GM15510 (cell line): Measurements from ENCODE around the gene OR51I1.

Experiments used
- POLR2A ChIP-seq: IDR thresholded peaks from 3 replicates; pipeline ENCODE4 v1.6.1; 2011; ENCODE audit warnings: borderline replicate concordance; ENCODE audit not compliant: insufficient read length; ENCODE audit errors: extremely low read depth

Gene OR51I1

DNA sequence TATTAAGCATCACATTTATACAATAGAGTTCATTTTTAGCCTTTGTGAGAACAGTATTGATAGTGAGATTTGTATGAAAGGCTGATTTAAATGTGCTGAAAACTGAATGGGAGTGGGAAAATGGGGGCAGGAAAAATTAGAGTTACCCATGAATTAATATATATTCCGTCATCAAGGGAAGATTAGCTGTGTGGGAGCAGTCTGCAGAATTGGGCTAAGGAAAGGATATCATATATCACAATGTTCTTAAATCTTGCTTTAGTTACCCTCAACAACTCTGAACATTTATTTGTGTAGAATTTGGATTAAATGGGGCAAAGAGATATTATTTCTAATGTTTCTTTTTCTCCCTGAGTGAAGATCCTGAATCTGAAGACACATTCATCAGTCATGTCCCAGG, 19.5 kb downstream of the OR51I1 start, which contains the start of gene OR51Q1:
Gene OR51Q1 (plus strand): TSS at position 301 of the 400 bp plus-strand sequence. CDS start 90 bp downstream, at position 391.
- TF ChIP-seq POLR2A: no peak

DNA sequence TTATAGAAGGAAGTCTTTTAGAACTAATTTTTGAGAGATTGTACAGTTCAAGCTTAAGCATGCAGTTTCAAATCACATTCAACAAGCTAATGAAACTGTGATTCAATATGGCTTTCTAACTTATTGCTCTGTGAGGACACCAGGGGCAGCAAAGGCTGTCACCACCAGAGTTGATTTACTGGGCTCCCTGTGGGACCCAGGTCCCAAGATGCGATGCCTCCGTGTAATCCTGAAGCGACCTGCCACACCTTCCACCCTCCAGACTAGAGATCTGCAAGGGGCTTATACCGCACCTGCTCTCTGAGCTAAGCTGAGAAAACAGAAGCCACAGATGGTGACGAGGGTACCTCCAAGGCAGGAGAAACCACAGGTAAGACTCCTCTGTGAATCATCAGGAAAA, 20.3 kb downstream of the OR51I1 start:
- TF ChIP-seq POLR2A: no peak

DNA sequence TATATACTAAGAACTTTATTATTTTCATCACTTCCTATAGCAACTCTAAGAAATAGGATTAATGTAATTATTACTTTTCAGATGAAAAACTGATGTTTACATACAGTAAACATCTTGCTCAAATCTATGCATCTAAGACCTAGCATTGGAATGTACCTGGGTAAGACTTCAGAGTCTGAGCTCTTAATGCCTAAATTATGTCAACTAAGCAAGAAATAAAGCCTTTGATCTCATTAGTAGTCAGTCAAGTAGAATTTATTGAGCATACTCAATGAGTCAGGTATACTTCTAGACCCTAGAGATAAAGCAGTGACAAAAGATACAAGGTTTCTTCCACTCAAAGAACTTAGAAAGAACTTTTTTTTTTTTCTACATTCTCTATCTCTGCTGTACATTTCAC, 36.1 kb downstream of the OR51I1 start:
- TF ChIP-seq POLR2A: no peak

DNA sequence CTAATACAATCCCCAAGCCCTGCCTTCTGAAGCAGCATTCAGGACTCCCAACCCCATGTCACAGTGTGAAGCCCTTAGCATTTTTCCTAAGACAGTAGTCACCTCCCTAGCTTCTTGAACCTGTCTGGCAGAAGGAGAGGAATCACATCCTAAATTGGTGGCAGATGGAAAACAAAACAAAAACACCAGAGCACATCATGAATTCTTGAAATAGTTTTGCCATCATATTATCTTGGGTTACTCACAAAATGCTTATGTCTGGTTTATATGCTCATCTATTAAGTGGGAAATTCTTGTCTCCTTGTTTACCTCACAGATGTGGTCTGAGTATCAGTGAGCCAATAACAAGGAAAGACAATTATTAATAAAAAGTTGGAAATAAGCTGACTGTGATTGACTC, 42.4 kb downstream of the OR51I1 start:
- TF ChIP-seq POLR2A: no peak

DNA sequence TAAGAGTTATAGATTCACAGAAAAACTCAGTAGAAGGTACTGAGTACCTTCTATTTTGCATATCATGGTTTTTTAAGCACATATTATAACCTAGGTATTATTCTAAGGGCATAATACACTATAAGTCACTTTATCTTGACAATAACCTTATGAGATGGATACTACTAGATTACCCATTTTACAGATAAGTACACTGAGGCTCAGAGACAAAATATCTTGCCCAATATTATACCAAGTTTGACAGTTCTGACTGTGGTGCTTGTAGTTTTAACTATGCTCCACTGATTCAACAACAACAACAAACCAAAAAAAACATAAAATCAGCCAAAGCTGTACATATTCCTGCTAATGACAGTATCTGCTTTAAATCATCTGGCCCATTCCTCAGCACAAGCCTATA, 47.2 kb downstream of the OR51I1 start:
- no peak for TF ChIP-seq POLR2A
